HepG2 (cell line): Measurements from ENCODE around the gene SEZ6. TPM values are rescaled to one million over a fixed set of nuclear protein-coding genes. Genes with fewer than 3 reads are reported as not detected.

Experiments
- ATAC-seq: fragments of 200-7000 bp; cut with Tn5 transposase; 3 replicates; pipeline ENCODE4 v1.9.1; 2020; ENCODE audit warnings: mild to moderate bottlenecking, moderate library complexity
- BruUV-seq: library from RNA; stranded (reverse); fragments of 400-500 nt; replicated peaks from 2 replicates; lab custom pipeline; 2021; lab: Mats Ljungman, UMichigan
- CTCF ChIA-PET: fragments of 300-600 bp; formaldehyde crosslinking; extraction: SDS; loops from one replicate; lab custom pipeline; 2021; ENCODE audit warnings: low total read pairs, inconsistent platforms, low intra/inter-chr PET ratio; lab: Yijun Ruan, JAX
- POLR2A ChIA-PET: fragments of 350-600 bp; sonication (Branson Sonifier 250); formaldehyde crosslinking; loops from one replicate; lab custom pipeline; 2020; ENCODE audit warnings: antibody characterized with exemption, inconsistent platforms; lab: Yijun Ruan, JAX
- DNase-seq: peaks from one replicate; pipeline ENCODE4 v3.0.0-alpha.2; 2015; ENCODE audit warnings: low spot score
- FAIRE-seq: peaks from 3 replicates; lab custom pipeline; 2011; peaks lifted over from hg19 to GRCh38; lab: Jason Lieb, UNC
- H2AFZ ChIP-seq: one replicate; pipeline ENCODE4 v1.6.1; 2011; ENCODE audit warnings: low read length, inconsistent platforms
- H3K27ac ChIP-seq: fragments of 300-600 bp; 3 replicates; pipeline ENCODE4 v1.8.0; 2011; ENCODE audit warnings: mixed run types, mild to moderate bottlenecking, mixed read lengths, low read length, inconsistent platforms; ENCODE audit not compliant: insufficient read depth; ENCODE audit errors: extremely low read length
- H3K27me3 ChIP-seq, 2 experiments: fragments of 200-600 bp in 1 of 2; 2 replicates in 1 of 2; 3 replicates in 1 of 2; pipeline versions ENCODE4 v1.6.0 to v1.8.0; 2011; ENCODE audit warnings: low read length in 2 of 2, mild to moderate bottlenecking in 2 of 2, moderate library complexity in 2 of 2, inconsistent platforms in 1 of 2; ENCODE audit not compliant: insufficient read depth in 2 of 2, control insufficient read depth in 1 of 2
- H3K36me3 ChIP-seq, 2 experiments: fragments of 200-600 bp in 1 of 2; replicated peaks in 1 of 2; 2 replicates in 1 of 2; 3 replicates in 1 of 2; pipeline versions ENCODE4 v1.5.1 to v1.8.0; 2011; ENCODE audit warnings: low read length in 2 of 2, inconsistent platforms in 1 of 2; ENCODE audit not compliant: insufficient read depth in 2 of 2, control insufficient read depth in 1 of 2
- H3K4me1 ChIP-seq: 2 replicates; pipeline ENCODE4 v1.5.1; 2012; ENCODE audit warnings: low read length, inconsistent platforms; ENCODE audit not compliant: insufficient read depth
- H3K4me2 ChIP-seq: 2 replicates; pipeline ENCODE4 v1.6.0; 2011; ENCODE audit warnings: low read depth, low read length, inconsistent platforms
- H3K4me3 ChIP-seq, 3 experiments: fragments of 200-600 bp in 1 of 3; sonication (generic), shearing (Covaris generic) in 1 of 3; replicated peaks in 1 of 3; 2 replicates each; pipeline ENCODE4 v1.5.1; 2011 to 2016; ENCODE audit warnings: low read length in 3 of 3, inconsistent platforms in 2 of 3, low read depth in 2 of 3, mild to moderate bottlenecking in 2 of 3, control low read depth in 1 of 3, mixed read lengths in 1 of 3; ENCODE audit not compliant: insufficient read depth in 1 of 3
- H3K79me2 ChIP-seq: one replicate; pipeline ENCODE4 v1.6.1; 2011; ENCODE audit warnings: low read length, inconsistent platforms; ENCODE audit not compliant: insufficient read depth
- H3K9ac ChIP-seq: 2 replicates; pipeline ENCODE4 v1.6.0; 2011; ENCODE audit warnings: mild to moderate bottlenecking, low read depth, low read length, inconsistent platforms; ENCODE audit not compliant: insufficient read depth
- H3K9me3 ChIP-seq: 2 replicates; pipeline ENCODE4 v1.5.1; 2012; ENCODE audit warnings: mild to moderate bottlenecking, low read length
- H4K20me1 ChIP-seq: 2 replicates; pipeline ENCODE4 v1.6.0; 2011; ENCODE audit warnings: inconsistent platforms, mild to moderate bottlenecking, low read length, moderate library complexity; ENCODE audit not compliant: insufficient read depth
- ATRX ChIP-seq: sonication (generic); formaldehyde crosslinking; IDR thresholded peaks from 2 replicates; pipeline ENCODE4 v1.4.0; 2020; ENCODE audit warnings: missing genetic modification reagents, borderline replicate concordance
- CEBPB ChIP-seq: IDR thresholded peaks from 2 replicates; pipeline ENCODE4 v1.6.1; 2011; ENCODE audit warnings: low read depth, low read length, improper control_type of control experiment, borderline replicate concordance
- CEBPG ChIP-seq: IDR thresholded peaks from 2 replicates; pipeline ENCODE4 v1.6.1; 2016
- ETV5 ChIP-seq: IDR thresholded peaks from 2 replicates; pipeline ENCODE4 v1.6.1; 2018; ENCODE audit warnings: missing biosample characterization, missing genetic modification reagents, inconsistent platforms, borderline replicate concordance
- MED13 ChIP-seq: sonication (generic); formaldehyde crosslinking; IDR thresholded peaks from 2 replicates; pipeline ENCODE4 v1.5.0; 2020; ENCODE audit warnings: missing genetic modification reagents
- PHF8 ChIP-seq: sonication (generic); formaldehyde crosslinking; IDR thresholded peaks from 2 replicates; pipeline ENCODE4 v1.5.0; 2020; ENCODE audit warnings: missing genetic modification reagents
- RNF2 ChIP-seq: fragments of 450-650 bp; conservative IDR thresholded peaks from 2 replicates; pipeline ENCODE4 v1.6.1; 2016; ENCODE audit warnings: low read depth
- SP4 ChIP-seq: sonication (generic); formaldehyde crosslinking; IDR thresholded peaks from 2 replicates; pipeline ENCODE4 v1.8.1; 2023; ENCODE audit warnings: mild to moderate bottlenecking, missing genetic modification reagents
- ZNF768 ChIP-seq: sonication (generic); formaldehyde crosslinking; IDR thresholded peaks from 2 replicates; pipeline ENCODE4 v1.4.0; 2020; ENCODE audit warnings: missing genetic modification reagents
- WGBS: methylation state at CpG from one replicate; pipeline ENCODE4 v1.1.6; 2017; ENCODE audit warnings: low lambda C conversion rate; 5-methylcytosine and 5-hydroxymethylcytosine counted together
- in situ Hi-C: cut with HindIII; loops from 2 replicates; pipeline ENCODE4 v1.10.0; 2017; ENCODE audit warnings: low pct_unique_long_range_greater_than_20kb; ENCODE audit not compliant: extremely low pct_ligation_motif_present
- intact Hi-C: fragments of 100-400 bp; cut with micrococcal nuclease; formaldehyde crosslinking; loops from one replicate; pipeline ENCODE4 v1.10.0; 2022; ENCODE audit not compliant: unreplicated experiment
- polyA plus RNA-seq, 8 experiments: library from polyadenylated mRNA; depleted of rRNA in 3 of 8; stranded (reverse) in 7 of 8; unstranded in 1 of 8; fragments of >200 nt; fragmentation: Illumina TruSeq in 4 of 8; extraction: Trizol in 4 of 8; gene quantifications; 2 replicates each; pipeline versions ENCODE4 v1.2.1 to v1.2.3, GENCODE V29; 2011 to 2016; ENCODE audit warnings: low read depth in 4 of 8, missing spikeins in 1 of 8, mixed read lengths in 1 of 8; ENCODE audit not compliant: insufficient read depth in 1 of 8
- total RNA-seq, 5 experiments: library from RNA; depleted of rRNA; stranded (reverse); fragments of >200 nt; fragmentation: Illumina TruSeq; extraction: Trizol; gene quantifications; 2 replicates each; pipeline ENCODE4 v1.2.3, GENCODE V29; 2016; ENCODE audit warnings: low read depth in 1 of 5
- TF ChIP-seq, protein P1 (sequence below): sonication (generic); formaldehyde crosslinking; IDR thresholded peaks from 2 replicates; pipeline ENCODE4 v1.4.0; 2020; ENCODE audit warnings: mild to moderate bottlenecking, low read depth, missing genetic modification reagents
- TF ChIP-seq, protein P2 (sequence below), 2 experiments: sonication (generic) in 1 of 2; formaldehyde crosslinking in 1 of 2; IDR thresholded peaks; 2 replicates each; pipeline versions ENCODE4 v1.6.1 to v1.9.0; 2014 to 2022; ENCODE audit warnings: antibody characterized with exemption in 1 of 2, borderline replicate concordance in 1 of 2, inconsistent platforms in 1 of 2, low read depth in 1 of 2, missing genetic modification reagents in 1 of 2

SEZ6 gene
- total and polyA plus RNA-seq, 2 of the 13 experiments (the other 11 are each of a cell fraction or from before 2014, with no cell fraction given) = not detected

DNA sequence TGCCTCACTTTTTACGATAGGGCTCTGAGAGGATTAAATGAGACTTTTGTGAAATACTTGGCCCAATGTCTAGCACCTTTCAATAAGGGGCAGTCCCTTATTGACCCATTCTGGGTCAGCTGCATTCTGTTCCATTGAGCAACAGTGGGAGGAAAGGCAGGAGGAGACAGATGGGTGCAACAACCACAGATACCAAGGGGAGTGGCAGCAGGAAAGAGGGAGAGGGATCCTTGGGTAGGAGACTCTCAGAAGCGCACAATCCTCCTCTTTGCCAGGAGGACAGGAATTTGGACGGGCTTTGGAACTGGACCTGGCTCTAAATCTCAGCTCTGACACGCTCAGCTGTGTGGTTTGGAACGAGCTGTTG lies 40.6 kb upstream of the SEZ6 start:
- H3K9me3 ChIP-seq = no peaks in the 10 kb centered on the region
- FAIRE-seq = no peak
- peaks cover 8 to 39% of the 10 kb centered on the region in 2 experiments for H3K36me3 ChIP-seq
- peak overlapping the region; percentile 93 for H3K4me2 ChIP-seq
- no peak for ATAC-seq
- H3K4me1 ChIP-seq = peaks cover 55% of the 10 kb centered on the region
- no peak overlapping the region for H2AFZ ChIP-seq
- peaks cover 4% of the 10 kb centered on the region; the same call in 1 of the 2 replicates for H4K20me1 ChIP-seq
- no peaks in the 10 kb centered on the region for H3K27me3 ChIP-seq
- ChIA-PET CTCF (no interaction called here), POLR2A (no interaction called here)
- H3K27ac ChIP-seq = peak overlapping the region; percentile 10
- DNase-seq = no peak
- WGBS = 84% methylated on average over 5 of the region's 5 CpGs
- BruUV-seq = no TSS peak
- no peak overlapping the region for H3K4me3 ChIP-seq
- intact Hi-C loops = no loop called here
- peaks cover 42% of the 10 kb centered on the region for H3K79me2 ChIP-seq
- in situ Hi-C loops = no loop called here
- TF ChIP-seq SP4 (CRISPR knock-in tag) (0 out of 2 replicates have a peak, but pooled peaks have one; percentile 7), MED13 (CRISPR knock-in tag) (no peak), CEBPB (peak; percentile 54; the same call in 1 of the 2 replicates), CEBPG (CRISPR knock-in tag) (peak; percentile 45; the same call in 1 of the 2 replicates)
- TF ChIP-seq, protein P1, sequence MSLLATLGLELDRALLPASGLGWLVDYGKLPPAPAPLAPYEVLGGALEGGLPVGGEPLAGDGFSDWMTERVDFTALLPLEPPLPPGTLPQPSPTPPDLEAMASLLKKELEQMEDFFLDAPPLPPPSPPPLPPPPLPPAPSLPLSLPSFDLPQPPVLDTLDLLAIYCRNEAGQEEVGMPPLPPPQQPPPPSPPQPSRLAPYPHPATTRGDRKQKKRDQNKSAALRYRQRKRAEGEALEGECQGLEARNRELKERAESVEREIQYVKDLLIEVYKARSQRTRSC (CRISPR knock-in tag) = no peak
- TF ChIP-seq, all 625 proteins: peak for 3
- no peak overlapping the region for H3K9ac ChIP-seq

DNA sequence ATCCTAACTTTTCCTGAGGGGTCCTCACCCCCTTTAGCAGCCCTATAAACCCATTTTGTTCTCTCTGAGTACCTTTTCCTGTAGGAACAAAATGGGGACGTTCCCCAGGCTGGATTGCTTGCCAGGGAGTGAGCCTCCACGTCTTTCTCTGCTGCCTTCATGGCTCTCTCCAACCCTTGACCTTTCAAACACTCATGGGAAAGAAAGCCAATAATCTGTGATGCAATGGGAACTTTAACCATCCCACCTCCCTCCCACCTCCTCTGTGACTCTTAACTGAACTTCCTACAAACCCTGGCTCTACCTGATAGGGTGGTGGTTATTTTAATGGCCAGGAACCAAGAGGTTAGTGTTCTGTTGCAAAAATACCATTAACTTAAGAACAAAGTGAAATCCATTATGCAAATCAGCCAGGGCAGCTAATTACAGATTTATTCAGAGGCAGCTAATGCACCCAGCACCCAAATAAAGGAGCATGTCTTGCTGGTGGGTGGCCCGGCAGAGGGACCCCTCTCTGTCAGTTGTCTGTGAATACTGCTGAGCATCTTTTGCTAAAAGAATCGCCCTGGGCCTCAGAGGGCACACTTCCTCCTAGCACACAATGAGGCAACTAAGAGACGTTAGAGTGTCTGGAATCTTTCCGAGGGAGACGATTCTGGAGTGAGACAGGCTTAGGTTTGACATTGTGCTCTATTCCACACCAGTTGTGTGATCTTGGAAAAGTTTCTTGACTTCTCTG lies 40.1 kb upstream of the SEZ6 start:
- CTCF ChIA-PET = no interaction called here
- Histone ChIP-seq H2AFZ (no peak overlapping the region), H3K9ac (no peak overlapping the region), H3K4me2 (peak overlapping the region; percentile 93), H3K36me3 (peaks cover 6 to 34% of the 10 kb centered on the region in 2 experiments), H3K9me3 (no peaks in the 10 kb centered on the region), H3K27ac (peak overlapping the region; percentile 58), H3K79me2 (peaks cover 42% of the 10 kb centered on the region), H4K20me1 (peaks cover 4% of the 10 kb centered on the region; the same call in 1 of the 2 replicates), H3K4me1 (peaks cover 60% of the 10 kb centered on the region), H3K27me3 (no peaks in the 10 kb centered on the region), H3K4me3 (peak overlapping the region in 2 of 3 experiments; percentile 16 to 30; a peak in 2 of 6 replicates)
- ATAC-seq (peak; percentile 56), DNase-seq (peak; percentile 73), FAIRE-seq (peak; percentile 85)
- BruUV-seq = TSS peak; percentile 7
- in situ Hi-C loops (no loop called here), intact Hi-C loops (no loop called here)
- POLR2A ChIA-PET = no interaction called here
- WGBS = 60% methylated on average over 7 of the region's 7 CpGs
- TF ChIP-seq RNF2 (no peak), PHF8 (CRISPR knock-in tag) (no peak), ATRX (CRISPR knock-in tag) (no peak), ZNF768 (CRISPR knock-in tag) (no peak), ETV5 (CRISPR knock-in tag) (peak; percentile 54; the same call in 1 of the 2 replicates)
- TF ChIP-seq, protein P2, sequence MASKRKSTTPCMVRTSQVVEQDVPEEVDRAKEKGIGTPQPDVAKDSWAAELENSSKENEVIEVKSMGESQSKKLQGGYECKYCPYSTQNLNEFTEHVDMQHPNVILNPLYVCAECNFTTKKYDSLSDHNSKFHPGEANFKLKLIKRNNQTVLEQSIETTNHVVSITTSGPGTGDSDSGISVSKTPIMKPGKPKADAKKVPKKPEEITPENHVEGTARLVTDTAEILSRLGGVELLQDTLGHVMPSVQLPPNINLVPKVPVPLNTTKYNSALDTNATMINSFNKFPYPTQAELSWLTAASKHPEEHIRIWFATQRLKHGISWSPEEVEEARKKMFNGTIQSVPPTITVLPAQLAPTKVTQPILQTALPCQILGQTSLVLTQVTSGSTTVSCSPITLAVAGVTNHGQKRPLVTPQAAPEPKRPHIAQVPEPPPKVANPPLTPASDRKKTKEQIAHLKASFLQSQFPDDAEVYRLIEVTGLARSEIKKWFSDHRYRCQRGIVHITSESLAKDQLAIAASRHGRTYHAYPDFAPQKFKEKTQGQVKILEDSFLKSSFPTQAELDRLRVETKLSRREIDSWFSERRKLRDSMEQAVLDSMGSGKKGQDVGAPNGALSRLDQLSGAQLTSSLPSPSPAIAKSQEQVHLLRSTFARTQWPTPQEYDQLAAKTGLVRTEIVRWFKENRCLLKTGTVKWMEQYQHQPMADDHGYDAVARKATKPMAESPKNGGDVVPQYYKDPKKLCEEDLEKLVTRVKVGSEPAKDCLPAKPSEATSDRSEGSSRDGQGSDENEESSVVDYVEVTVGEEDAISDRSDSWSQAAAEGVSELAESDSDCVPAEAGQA (IDR thresholded peaks at IDR 0.05; ENCODE audit: low read depth) = no peak
- TF ChIP-seq, protein P2 (CRISPR knock-in tag; IDR thresholded peaks at IDR 0.05; ENCODE audit: borderline replicate concordance) = no peak
